Bronchial epithelial cell (primary cell): ENCODE data around the gene VAV3. TPM values are rescaled to one million over a fixed set of nuclear protein-coding genes. Genes with fewer than 3 reads are reported as not detected.
A peak's percentile ranks its signal among the peaks of the same experiment; 100 is the strongest.

Source experiments
- DNase-seq: peaks from one replicate; pipeline ENCODE4 v3.0.0-alpha.2; 2010; ENCODE audit warnings: low read depth
- FAIRE-seq: peaks from 2 replicates; lab custom pipeline; 2011; peaks lifted over from hg19 to GRCh38; lab: Jason Lieb, UNC
- H3K27me3 ChIP-seq: 2 replicates; pipeline ENCODE4 v1.5.1; 2011; ENCODE audit warnings: low read length; ENCODE audit not compliant: control insufficient read depth, insufficient read depth
- H3K36me3 ChIP-seq: 2 replicates; pipeline ENCODE4 v1.5.1; 2011; ENCODE audit warnings: low read length; ENCODE audit not compliant: control insufficient read depth, insufficient read depth
- H3K4me3 ChIP-seq: 2 replicates; pipeline ENCODE4 v1.5.1; 2011; ENCODE audit warnings: mild to moderate bottlenecking, low read depth, low read length, control low read depth
- CTCF ChIP-seq: IDR thresholded peaks from 2 replicates; pipeline ENCODE4 v1.5.1; 2011; ENCODE audit warnings: mild to moderate bottlenecking, moderate library complexity, low read length, control low read depth, inconsistent platforms; ENCODE audit not compliant: insufficient read depth, severe bottlenecking
- total RNA-seq: library from RNA; depleted of rRNA; stranded (reverse); fragments of >200 nt; gene quantifications from 2 replicates; pipeline ENCODE4 v1.2.1, GENCODE V29; 2014

Gene VAV3
- total RNA-seq, 1 donor from 2014 or later, result 10.5 TPM

GRCh38 chr1:107930292-107930691 is 34.7 kb downstream of the VAV3 start:
- no peak for FAIRE-seq
- DNase-seq, result no peak
- TF ChIP-seq CTCF, result no peak

GRCh38 chr1:107927820-107928219 is 37.2 kb downstream of the VAV3 start:
- DNase-seq (no peak), FAIRE-seq (no peak)
- no peaks in the 10 kb centered on the region for H3K36me3 ChIP-seq
- H3K4me3 ChIP-seq, result no peak overlapping the region
- no peak for TF ChIP-seq CTCF
- H3K27me3 ChIP-seq, result no peaks in the 10 kb centered on the region

More at GRCh38 chr1:107930292-107930691, 34.7 kb downstream of the VAV3 start:
- Histone ChIP-seq H3K4me3 (no peak overlapping the region), H3K27me3 (no peaks in the 10 kb centered on the region), H3K36me3 (no peaks in the 10 kb centered on the region)

GRCh38 chr1:107926436-107927080 is 38.4 kb downstream of the VAV3 start:
- H3K36me3 ChIP-seq, result no peaks in the 10 kb centered on the region
- H3K27me3 ChIP-seq, result no peaks in the 10 kb centered on the region
- FAIRE-seq (peak; percentile 89), DNase-seq (no peak)
- no peak overlapping the region for H3K4me3 ChIP-seq
- no peak for TF ChIP-seq CTCF

DNA sequence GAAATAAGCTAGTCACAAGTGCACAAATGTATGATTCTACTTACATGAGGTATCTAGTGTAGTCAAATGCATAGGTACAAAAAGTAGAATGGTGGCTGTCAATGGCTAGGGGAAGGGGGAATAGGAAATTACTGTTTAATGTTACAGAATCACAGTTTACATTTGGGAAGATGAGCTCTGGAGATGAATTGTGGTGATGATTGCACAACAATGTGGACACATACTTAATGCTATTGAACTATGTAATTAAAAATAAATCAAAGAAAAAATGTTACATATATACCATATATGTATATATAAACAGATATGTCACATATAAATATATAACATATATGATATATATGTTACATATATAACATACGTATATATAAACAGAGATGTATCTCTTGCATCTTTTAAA is 39.4 kb downstream of the VAV3 start:
- no peaks in the 10 kb centered on the region for H3K27me3 ChIP-seq
- no peak for TF ChIP-seq CTCF
- no peaks in the 10 kb centered on the region for H3K36me3 ChIP-seq
- no peak overlapping the region for H3K4me3 ChIP-seq
- no peak for DNase-seq
- no peak for FAIRE-seq

DNA sequence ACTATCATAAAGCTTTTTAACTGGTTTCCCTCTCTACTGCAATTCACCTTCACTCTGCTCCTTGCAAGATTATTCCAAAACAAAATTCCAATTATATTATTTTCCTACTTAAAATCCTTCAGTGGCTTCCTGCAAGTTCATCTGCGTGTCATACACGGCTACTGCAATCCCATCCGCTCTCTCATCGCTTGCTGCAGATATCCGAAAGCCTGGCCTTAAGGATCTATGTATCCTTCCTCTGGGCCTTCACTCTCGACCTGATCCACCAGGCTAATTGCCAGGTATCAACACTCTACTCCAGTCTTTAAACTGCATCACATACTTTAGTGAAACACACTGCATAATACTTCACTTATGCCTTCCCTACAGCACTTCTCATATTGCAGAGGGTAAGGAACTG is 44.0 kb downstream of the VAV3 start:
- DNase-seq (no peak), FAIRE-seq (no peak)
- no peaks in the 10 kb centered on the region for H3K36me3 ChIP-seq
- no peak overlapping the region for H3K4me3 ChIP-seq
- H3K27me3 ChIP-seq, result no peaks in the 10 kb centered on the region
- TF ChIP-seq CTCF, result no peak

GRCh38 chr1:107920561-107920960 is 44.4 kb downstream of the VAV3 start:
- no peak for TF ChIP-seq CTCF
- FAIRE-seq (no peak), DNase-seq (no peak)

More at GRCh38 chr1:107920561-107920960, 44.4 kb downstream of the VAV3 start:
- Histone ChIP-seq H3K27me3 (no peaks in the 10 kb centered on the region), H3K4me3 (no peak overlapping the region), H3K36me3 (no peaks in the 10 kb centered on the region)
